Effector memory CD8-positive, alpha-beta T cell (primary cell): ENCODE data around the gene KLK2.

ENCODE experiments used
- ATAC-seq: fragments of 150-1000 bp; cut with Tn5 transposase; replicated peaks from 2 replicates; pipeline ENCODE4 v1.10.0; 2021; ENCODE audit warnings: mild to moderate bottlenecking, moderate library complexity
- DNase-seq, 3 experiments: peaks; one replicate each; pipeline ENCODE4 v3.0.0; 2021
- H3K27ac Mint-ChIP-seq, 2 donors: one replicate each; pipeline ENCODE4 v1.8.0; 2022; ENCODE audit warnings: mild to moderate bottlenecking in 2 of 2, mixed read lengths in 2 of 2, moderate library complexity in 2 of 2
- H3K27me3 Mint-ChIP-seq, 2 donors: one replicate each; pipeline ENCODE4 v1.8.0; 2022; ENCODE audit warnings: mixed read lengths in 2 of 2
- H3K36me3 Mint-ChIP-seq: one replicate; pipeline ENCODE4 v1.8.0; 2022; ENCODE audit warnings: mild to moderate bottlenecking, moderate library complexity, mixed read lengths; ENCODE audit not compliant: insufficient read depth
- H3K4me1 Mint-ChIP-seq, 2 donors: one replicate each; pipeline ENCODE4 v1.8.0; 2022; ENCODE audit warnings: low read depth in 2 of 2, mixed read lengths in 2 of 2
- H3K4me3 Mint-ChIP-seq, 2 donors: one replicate each; pipeline ENCODE4 v1.8.0; 2022; ENCODE audit warnings: mild to moderate bottlenecking in 2 of 2, mixed read lengths in 2 of 2, moderate library complexity in 2 of 2
- H3K9me3 Mint-ChIP-seq, 2 donors: one replicate each; pipeline ENCODE4 v1.8.0; 2022; ENCODE audit warnings: mixed read lengths in 2 of 2

The KLK2 gene

DNA sequence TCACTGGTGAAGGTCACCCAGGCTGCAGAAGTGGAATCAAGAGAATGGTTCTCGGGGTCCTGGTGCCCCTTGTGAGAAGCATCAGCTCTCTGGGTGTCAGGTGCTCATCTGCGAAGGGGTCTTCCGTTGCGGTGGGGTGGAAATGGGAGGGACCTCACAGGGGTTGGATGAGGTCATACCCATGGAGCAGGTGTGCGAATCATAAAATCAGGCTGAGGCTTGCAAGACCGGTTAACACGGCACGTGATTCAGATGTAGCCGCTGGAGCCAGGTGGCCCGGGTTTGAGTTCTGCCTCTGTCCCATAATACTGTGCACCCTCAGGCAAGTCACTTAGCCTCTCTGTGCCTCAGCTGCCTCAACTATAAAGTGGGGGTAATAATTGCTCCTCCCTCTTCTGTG, 35.9 kb upstream of the KLK2 start:
- Mint-ChIP-seq H3K36me3 (peaks cover 4% of the 10 kb centered on the region), H3K4me1 (peaks cover 11 to 13% of the 10 kb centered on the region in 2 donors), H3K27ac (no peak overlapping the region), H3K4me3 (peak overlapping the region; percentile 86 to 88), H3K27me3 (peaks cover 52 to 75% of the 10 kb centered on the region in 2 donors), H3K9me3 (peaks cover 0 to 2% of the 10 kb centered on the region in 2 donors)
- DNase-seq = no peak
- no peak for ATAC-seq

DNA sequence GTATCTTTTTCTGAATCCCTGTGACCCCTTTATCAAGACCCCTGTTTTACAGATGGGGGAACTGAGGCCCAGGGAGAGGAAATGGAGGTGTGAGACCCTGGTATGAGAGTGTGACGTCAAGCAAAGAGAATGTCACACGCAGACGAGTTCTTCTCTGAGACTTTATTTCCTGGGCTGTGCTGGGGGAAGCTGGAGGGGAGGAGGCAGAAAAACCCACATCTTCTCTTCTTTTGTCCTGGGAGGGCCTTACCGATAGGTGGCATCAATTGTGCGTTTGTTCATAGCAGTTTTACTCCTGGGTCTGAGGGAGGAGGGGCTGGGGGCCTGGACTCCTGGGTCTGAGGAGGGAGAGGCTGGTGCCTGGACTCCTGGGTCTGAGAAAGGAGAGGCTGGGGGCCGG, 35.0 kb upstream of the KLK2 start:
- DNase-seq (no peak), ATAC-seq (no peak)
- Mint-ChIP-seq H3K4me3 (no peak overlapping the region), H3K4me1 (peaks cover 11 to 13% of the 10 kb centered on the region in 2 donors), H3K27me3 (peaks cover 43 to 66% of the 10 kb centered on the region in 2 donors), H3K9me3 (peaks cover 2% of the 10 kb centered on the region in 2 donors), H3K27ac (no peak overlapping the region), H3K36me3 (peaks cover 4% of the 10 kb centered on the region)

GRCh38 chr19:50839712-50840655, 33.3 kb upstream of the KLK2 start:
- H3K4me1 Mint-ChIP-seq = peaks cover 11 to 13% of the 10 kb centered on the region in 2 donors
- no peak overlapping the region for H3K27ac Mint-ChIP-seq
- peaks cover 4% of the 10 kb centered on the region for H3K36me3 Mint-ChIP-seq
- no peak overlapping the region for H3K4me3 Mint-ChIP-seq
- no peak for DNase-seq
- peaks cover 42 to 72% of the 10 kb centered on the region in 2 donors for H3K27me3 Mint-ChIP-seq
- peaks cover 2 to 9% of the 10 kb centered on the region in 2 donors for H3K9me3 Mint-ChIP-seq
- ATAC-seq = no peak

- H3K27me3 Mint-ChIP-seq = peaks cover 33 to 52% of the 10 kb centered on the region in 2 donors
- H3K4me1 Mint-ChIP-seq = no peaks in the 10 kb centered on the region
- DNase-seq = no peak
Observed at GRCh38 chr19:50842130-50842529, 31.1 kb upstream of the KLK2 start.

DNA sequence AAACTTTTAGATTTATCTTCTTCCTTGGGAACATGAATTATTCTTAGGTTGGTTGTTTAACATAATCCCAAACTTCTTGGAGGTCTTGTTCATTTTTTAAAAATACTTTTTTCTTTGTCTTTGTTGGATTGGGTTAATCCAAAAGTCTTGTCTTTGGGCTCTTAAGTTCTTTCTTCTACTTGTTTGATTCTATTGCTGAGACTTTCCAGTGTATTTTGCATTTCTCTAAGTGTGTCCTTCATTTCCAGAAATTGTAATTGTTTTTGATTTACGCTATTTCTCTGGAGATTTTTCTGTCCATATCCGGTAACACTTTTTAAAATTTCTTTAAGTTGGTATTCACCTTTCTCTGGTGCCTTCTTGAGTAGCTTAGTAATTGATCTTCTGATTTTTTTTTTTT, 30.0 kb upstream of the KLK2 start:
- peaks cover 2 to 9% of the 10 kb centered on the region in 2 donors for H3K9me3 Mint-ChIP-seq
- no peaks in the 10 kb centered on the region for H3K4me1 Mint-ChIP-seq
- DNase-seq = no peak
- H3K27ac Mint-ChIP-seq = no peak overlapping the region
- no peak for ATAC-seq
- no peak overlapping the region for H3K4me3 Mint-ChIP-seq
- H3K36me3 Mint-ChIP-seq = no peaks in the 10 kb centered on the region
- H3K27me3 Mint-ChIP-seq = peaks cover 26 to 42% of the 10 kb centered on the region in 2 donors

More at GRCh38 chr19:50842130-50842529, 31.1 kb upstream of the KLK2 start:
- Mint-ChIP-seq H3K4me3 (no peak overlapping the region), H3K9me3 (peaks cover 2 to 9% of the 10 kb centered on the region in 2 donors), H3K27ac (no peak overlapping the region), H3K36me3 (no peaks in the 10 kb centered on the region)
- ATAC-seq = no peak

- Mint-ChIP-seq H3K4me1 (no peaks in the 10 kb centered on the region), H3K27me3 (peaks cover 28 to 42% of the 10 kb centered on the region in 2 donors), H3K36me3 (no peaks in the 10 kb centered on the region), H3K4me3 (no peak overlapping the region), H3K9me3 (peaks cover 2 to 9% of the 10 kb centered on the region in 2 donors), H3K27ac (no peak overlapping the region)
- ATAC-seq (no peak), DNase-seq (no peak)
Observed at GRCh38 chr19:50843701-50844221, 29.5 kb upstream of the KLK2 start.

- no peak for ATAC-seq
- Mint-ChIP-seq H3K27ac (no peak overlapping the region), H3K4me3 (no peak overlapping the region), H3K27me3 (peaks cover 32 to 42% of the 10 kb centered on the region in 2 donors), H3K4me1 (no peaks in the 10 kb centered on the region), H3K36me3 (no peaks in the 10 kb centered on the region), H3K9me3 (peaks cover 2 to 9% of the 10 kb centered on the region in 2 donors)
- DNase-seq = no peak
Observed at GRCh38 chr19:50844296-50844935, 28.8 kb upstream of the KLK2 start.

DNA sequence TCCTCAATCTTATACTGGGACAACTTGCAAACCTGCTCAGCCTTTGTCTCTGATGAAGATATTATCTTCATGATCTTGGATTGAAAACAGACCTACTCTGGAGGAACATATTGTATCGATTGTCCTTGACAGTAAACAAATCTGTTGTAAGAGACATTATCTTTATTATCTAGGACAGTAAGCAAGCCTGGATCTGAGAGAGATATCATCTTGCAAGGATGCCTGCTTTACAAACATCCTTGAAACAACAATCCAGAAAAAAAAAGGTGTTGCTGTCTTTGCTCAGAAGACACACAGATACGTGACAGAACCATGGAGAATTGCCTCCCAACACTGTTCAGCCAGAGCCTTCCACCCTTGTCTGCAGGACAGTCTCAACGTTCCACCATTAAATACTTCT, 22.5 kb upstream of the KLK2 start:
- DNase-seq (no peak), ATAC-seq (no peak)
- Mint-ChIP-seq H3K36me3 (no peaks in the 10 kb centered on the region), H3K9me3 (peaks cover 0 to 4% of the 10 kb centered on the region in 2 donors), H3K27ac (no peak overlapping the region), H3K4me1 (no peaks in the 10 kb centered on the region), H3K27me3 (peaks cover 59 to 63% of the 10 kb centered on the region in 2 donors), H3K4me3 (no peak overlapping the region)

DNA sequence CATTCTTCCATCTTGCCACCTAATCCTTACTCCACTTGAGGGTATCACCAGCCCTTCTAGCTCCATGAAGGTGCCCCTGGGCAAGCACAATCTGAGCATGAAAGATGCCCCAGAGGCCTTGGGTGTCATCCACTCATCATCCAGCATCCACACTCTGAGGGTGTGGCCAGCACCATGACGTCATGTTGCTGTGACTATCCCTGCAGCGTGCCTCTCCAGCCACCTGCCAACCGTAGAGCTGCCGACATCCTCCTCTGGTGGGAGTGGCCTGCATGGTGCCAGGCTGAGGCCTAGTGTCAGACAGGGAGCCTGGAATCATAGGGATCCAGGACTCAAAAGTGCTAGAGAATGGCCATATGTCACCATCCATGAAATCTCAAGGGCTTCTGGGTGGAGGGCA, 21.6 kb upstream of the KLK2 start:
- DNase-seq = no peak
- ATAC-seq = no peak
- no peaks in the 10 kb centered on the region for H3K36me3 Mint-ChIP-seq
- peaks cover 0 to 4% of the 10 kb centered on the region in 2 donors for H3K9me3 Mint-ChIP-seq
- no peak overlapping the region for H3K4me3 Mint-ChIP-seq
- H3K27ac Mint-ChIP-seq = no peak overlapping the region
- H3K4me1 Mint-ChIP-seq = no peaks in the 10 kb centered on the region
- H3K27me3 Mint-ChIP-seq = peaks cover 68 to 72% of the 10 kb centered on the region in 2 donors

DNA sequence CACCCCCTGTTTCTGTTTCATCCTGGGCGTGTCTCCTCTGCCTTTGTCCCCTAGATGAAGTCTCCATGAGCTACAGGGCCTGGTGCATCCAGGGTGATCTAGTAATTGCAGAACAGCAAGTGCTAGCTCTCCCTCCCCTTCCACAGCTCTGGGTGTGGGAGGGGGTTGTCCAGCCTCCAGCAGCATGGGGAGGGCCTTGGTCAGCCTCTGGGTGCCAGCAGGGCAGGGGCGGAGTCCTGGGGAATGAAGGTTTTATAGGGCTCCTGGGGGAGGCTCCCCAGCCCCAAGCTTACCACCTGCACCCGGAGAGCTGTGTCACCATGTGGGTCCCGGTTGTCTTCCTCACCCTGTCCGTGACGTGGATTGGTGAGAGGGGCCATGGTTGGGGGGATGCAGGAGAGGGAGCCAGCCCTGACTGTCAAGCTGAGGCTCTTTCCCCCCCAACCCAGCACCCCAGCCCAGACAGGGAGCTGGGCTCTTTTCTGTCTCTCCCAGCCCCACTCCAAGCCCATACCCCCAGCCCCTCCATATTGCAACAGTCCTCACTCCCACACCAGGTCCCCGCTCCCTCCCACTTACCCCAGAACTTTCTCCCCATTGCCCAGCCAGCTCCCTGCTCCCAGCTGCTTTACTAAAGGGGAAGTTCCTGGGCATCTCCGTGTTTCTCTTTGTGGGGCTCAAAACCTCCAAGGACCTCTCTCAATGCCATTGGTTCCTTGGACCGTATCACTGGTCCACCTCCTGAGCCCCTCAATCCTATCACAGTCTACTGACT, 18.4 kb upstream of the KLK2 start, which contains the start of gene KLK3:
TSS of gene KLK3 (plus strand) at position 280 of the 775 bp plus-strand sequence. CDS start at position 321, 41 bp downstream.
- peaks cover 75 to 84% of the 10 kb centered on the region in 2 donors for H3K27me3 Mint-ChIP-seq
- H3K27ac Mint-ChIP-seq = no peak within 1 kb of the TSS
- no peak within 1 kb of the TSS for H3K4me3 Mint-ChIP-seq
- no peaks in the 10 kb centered on the region for H3K36me3 Mint-ChIP-seq
- H3K9me3 Mint-ChIP-seq = peaks cover 0 to 4% of the 10 kb centered on the region in 2 donors
- ATAC-seq (no peak), DNase-seq (no peak)
- no peaks in the 10 kb centered on the region for H3K4me1 Mint-ChIP-seq

DNA sequence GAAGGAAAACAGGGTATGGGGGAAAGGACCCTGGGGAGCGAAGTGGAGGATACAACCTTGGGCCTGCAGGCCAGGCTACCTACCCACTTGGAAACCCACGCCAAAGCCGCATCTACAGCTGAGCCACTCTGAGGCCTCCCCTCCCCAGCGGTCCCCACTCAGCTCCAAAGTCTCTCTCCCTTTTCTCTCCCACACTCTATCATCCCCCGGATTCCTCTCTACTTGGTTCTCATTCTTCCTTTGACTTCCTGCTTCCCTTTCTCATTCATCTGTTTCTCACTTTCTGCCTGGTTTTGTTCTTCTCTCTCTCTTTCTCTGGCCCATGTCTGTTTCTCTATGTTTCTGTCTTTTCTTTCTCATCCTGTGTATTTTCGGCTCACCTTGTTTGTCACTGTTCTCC, 15.9 kb upstream of the KLK2 start:
- Mint-ChIP-seq H3K36me3 (no peaks in the 10 kb centered on the region), H3K27ac (no peak overlapping the region), H3K4me1 (no peaks in the 10 kb centered on the region), H3K4me3 (no peak overlapping the region), H3K27me3 (peaks cover 74 to 79% of the 10 kb centered on the region in 2 donors), H3K9me3 (peaks cover 0 to 1% of the 10 kb centered on the region in 2 donors)
- ATAC-seq (no peak), DNase-seq (no peak)

DNA sequence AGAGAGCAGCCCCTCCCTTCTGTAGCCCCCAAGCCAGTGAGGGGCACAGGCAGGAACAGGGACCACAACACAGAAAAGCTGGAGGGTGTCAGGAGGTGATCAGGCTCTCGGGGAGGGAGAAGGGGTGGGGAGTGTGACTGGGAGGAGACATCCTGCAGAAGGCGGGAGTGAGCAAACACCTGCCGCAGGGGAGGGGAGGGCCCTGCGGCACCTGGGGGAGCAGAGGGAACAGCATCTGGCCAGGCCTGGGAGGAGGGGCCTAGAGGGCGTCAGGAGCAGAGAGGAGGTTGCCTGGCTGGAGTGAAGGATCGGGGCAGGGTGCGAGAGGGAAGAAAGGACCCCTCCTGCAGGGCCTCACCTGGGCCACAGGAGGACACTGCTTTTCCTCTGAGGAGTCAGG, 14.4 kb upstream of the KLK2 start:
- no peak for ATAC-seq
- no peak for DNase-seq

GRCh38 chr19:50859849-50860248, 13.4 kb upstream of the KLK2 start:
- no peaks in the 10 kb centered on the region for H3K9me3 Mint-ChIP-seq
- no peak overlapping the region for H3K27ac Mint-ChIP-seq
- H3K4me1 Mint-ChIP-seq = no peaks in the 10 kb centered on the region
- peaks cover 73 to 75% of the 10 kb centered on the region in 2 donors for H3K27me3 Mint-ChIP-seq
- DNase-seq = no peak
- ATAC-seq = no peak
- H3K36me3 Mint-ChIP-seq = no peaks in the 10 kb centered on the region
- H3K4me3 Mint-ChIP-seq = no peak overlapping the region

More for the DNA sequence above, 14.4 kb upstream of the KLK2 start:
- no peak overlapping the region for H3K27ac Mint-ChIP-seq
- H3K4me3 Mint-ChIP-seq = no peak overlapping the region
- H3K4me1 Mint-ChIP-seq = no peaks in the 10 kb centered on the region
- H3K27me3 Mint-ChIP-seq = peaks cover 80 to 82% of the 10 kb centered on the region in 2 donors
- no peaks in the 10 kb centered on the region for H3K9me3 Mint-ChIP-seq
- H3K36me3 Mint-ChIP-seq = no peaks in the 10 kb centered on the region
